ENCODE measurements around the gene NDUFB6.

The NDUFB6 gene

DNA sequence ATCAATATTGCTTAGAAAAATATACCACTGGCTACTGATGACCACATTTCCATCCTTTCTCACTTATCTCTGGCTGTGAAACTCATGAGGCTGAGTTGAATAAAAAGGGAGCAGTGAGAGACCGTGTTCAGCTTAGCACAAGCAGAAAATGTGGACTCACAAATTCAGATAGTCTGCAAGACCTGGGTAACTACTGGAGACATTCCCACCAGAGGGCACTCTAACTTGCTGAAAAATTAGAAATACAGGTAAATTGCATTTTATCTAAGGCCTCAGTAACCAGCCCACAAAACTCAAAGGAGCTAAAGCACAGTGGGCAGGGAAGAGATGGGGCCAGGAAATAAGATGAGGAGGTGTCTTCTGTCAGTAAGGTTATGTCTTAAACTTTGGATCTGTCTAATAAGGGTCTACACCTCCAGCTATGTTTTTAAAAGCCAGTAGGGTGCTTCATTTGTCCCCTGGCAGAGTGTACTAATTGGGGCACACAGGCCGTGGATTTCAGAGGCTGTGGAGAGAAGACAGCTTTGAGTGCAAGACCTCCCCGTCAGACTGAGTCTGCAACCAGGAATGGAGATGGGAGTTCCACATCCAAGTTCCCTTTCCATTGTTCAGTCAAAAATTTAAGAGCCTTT is 8.7 kb upstream of the NDUFB6 start:
- peaks cover 7% of the 10 kb centered on the region for H3K27me3 ChIP-seq (ENCODE audit: insufficient read depth, poor library complexity, severe bottlenecking)

DNA sequence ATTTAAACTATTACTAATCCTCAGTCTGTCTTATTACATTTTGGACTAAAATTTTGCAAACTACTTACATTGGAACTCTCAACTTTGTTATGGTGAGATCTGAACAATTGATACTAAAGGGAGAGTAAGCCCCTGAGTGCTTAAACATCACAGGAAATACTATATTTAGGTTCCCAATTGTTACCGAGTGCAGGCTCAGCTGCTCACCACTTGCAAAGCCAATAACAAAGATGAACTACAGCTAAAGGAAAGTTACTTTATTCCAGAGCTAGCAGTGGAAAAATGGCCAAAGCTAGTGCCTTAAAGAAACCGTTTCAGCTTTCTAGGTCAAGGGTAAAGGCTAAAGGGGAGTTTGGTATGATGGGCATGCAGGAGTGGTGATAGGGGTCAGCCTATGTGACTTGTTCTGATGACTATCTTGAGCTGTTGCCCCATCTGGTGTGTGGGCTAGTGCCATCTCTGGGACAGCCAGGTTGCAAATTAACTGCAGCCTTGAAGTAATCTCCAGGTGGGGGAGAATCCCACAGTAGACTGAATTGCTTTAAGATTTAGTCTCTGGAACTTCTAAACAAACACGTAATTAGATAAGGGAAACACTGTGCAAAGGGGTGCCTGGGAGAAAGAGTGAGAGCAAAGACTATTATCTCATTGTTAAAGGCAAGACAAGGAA is 7.8 kb upstream of the NDUFB6 start:
- H3K27me3 ChIP-seq (ENCODE audit: insufficient read depth, poor library complexity, severe bottlenecking), result peaks cover 7% of the 10 kb centered on the region
- no peak overlapping the region for H3K4me3 ChIP-seq (replicated peaks; ENCODE audit: insufficient read depth, low read length)
- TF ChIP-seq, protein P1, sequence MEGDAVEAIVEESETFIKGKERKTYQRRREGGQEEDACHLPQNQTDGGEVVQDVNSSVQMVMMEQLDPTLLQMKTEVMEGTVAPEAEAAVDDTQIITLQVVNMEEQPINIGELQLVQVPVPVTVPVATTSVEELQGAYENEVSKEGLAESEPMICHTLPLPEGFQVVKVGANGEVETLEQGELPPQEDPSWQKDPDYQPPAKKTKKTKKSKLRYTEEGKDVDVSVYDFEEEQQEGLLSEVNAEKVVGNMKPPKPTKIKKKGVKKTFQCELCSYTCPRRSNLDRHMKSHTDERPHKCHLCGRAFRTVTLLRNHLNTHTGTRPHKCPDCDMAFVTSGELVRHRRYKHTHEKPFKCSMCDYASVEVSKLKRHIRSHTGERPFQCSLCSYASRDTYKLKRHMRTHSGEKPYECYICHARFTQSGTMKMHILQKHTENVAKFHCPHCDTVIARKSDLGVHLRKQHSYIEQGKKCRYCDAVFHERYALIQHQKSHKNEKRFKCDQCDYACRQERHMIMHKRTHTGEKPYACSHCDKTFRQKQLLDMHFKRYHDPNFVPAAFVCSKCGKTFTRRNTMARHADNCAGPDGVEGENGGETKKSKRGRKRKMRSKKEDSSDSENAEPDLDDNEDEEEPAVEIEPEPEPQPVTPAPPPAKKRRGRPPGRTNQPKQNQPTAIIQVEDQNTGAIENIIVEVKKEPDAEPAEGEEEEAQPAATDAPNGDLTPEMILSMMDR (IDR thresholded peaks at IDR 0.05; ENCODE audit: insufficient read depth, low read length), result no peak
- TF ChIP-seq POLR2AphosphoS5 (IDR thresholded peaks at IDR 0.05; ENCODE audit: low read depth), result no peak
- TF ChIP-seq SPI1 (IDR thresholded peaks at IDR 0.05; ENCODE audit: borderline replicate concordance, low read depth), result no peak
- TF ChIP-seq GABPA (IDR thresholded peaks at IDR 0.05; ENCODE audit: low read depth), result no peak
- TF ChIP-seq, protein P2, sequence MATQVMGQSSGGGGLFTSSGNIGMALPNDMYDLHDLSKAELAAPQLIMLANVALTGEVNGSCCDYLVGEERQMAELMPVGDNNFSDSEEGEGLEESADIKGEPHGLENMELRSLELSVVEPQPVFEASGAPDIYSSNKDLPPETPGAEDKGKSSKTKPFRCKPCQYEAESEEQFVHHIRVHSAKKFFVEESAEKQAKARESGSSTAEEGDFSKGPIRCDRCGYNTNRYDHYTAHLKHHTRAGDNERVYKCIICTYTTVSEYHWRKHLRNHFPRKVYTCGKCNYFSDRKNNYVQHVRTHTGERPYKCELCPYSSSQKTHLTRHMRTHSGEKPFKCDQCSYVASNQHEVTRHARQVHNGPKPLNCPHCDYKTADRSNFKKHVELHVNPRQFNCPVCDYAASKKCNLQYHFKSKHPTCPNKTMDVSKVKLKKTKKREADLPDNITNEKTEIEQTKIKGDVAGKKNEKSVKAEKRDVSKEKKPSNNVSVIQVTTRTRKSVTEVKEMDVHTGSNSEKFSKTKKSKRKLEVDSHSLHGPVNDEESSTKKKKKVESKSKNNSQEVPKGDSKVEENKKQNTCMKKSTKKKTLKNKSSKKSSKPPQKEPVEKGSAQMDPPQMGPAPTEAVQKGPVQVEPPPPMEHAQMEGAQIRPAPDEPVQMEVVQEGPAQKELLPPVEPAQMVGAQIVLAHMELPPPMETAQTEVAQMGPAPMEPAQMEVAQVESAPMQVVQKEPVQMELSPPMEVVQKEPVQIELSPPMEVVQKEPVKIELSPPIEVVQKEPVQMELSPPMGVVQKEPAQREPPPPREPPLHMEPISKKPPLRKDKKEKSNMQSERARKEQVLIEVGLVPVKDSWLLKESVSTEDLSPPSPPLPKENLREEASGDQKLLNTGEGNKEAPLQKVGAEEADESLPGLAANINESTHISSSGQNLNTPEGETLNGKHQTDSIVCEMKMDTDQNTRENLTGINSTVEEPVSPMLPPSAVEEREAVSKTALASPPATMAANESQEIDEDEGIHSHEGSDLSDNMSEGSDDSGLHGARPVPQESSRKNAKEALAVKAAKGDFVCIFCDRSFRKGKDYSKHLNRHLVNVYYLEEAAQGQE (IDR thresholded peaks at IDR 0.05; ENCODE audit: insufficient replicate concordance, low read depth), result no peak
- DNase-seq (ENCODE audit: low read depth in 1 of 2, low spot score in 1 of 2), result no peak
- no peak overlapping the region for H3K27ac ChIP-seq (replicated peaks)

More for the DNA sequence above, 8.7 kb upstream of the NDUFB6 start:
- H3K4me3 ChIP-seq (replicated peaks; ENCODE audit: insufficient read depth, low read length), result no peak overlapping the region
- TF ChIP-seq, protein P1 (IDR thresholded peaks at IDR 0.05; ENCODE audit: insufficient read depth, low read length), result peak; percentile 18
- no peak for TF ChIP-seq POLR2AphosphoS5 (IDR thresholded peaks at IDR 0.05; ENCODE audit: low read depth)
- DNase-seq (ENCODE audit: low read depth in 1 of 2, low spot score in 1 of 2), result peak in 1 of 2 experiments; percentile 45
- no peak overlapping the region for H3K27ac ChIP-seq (replicated peaks)

DNA sequence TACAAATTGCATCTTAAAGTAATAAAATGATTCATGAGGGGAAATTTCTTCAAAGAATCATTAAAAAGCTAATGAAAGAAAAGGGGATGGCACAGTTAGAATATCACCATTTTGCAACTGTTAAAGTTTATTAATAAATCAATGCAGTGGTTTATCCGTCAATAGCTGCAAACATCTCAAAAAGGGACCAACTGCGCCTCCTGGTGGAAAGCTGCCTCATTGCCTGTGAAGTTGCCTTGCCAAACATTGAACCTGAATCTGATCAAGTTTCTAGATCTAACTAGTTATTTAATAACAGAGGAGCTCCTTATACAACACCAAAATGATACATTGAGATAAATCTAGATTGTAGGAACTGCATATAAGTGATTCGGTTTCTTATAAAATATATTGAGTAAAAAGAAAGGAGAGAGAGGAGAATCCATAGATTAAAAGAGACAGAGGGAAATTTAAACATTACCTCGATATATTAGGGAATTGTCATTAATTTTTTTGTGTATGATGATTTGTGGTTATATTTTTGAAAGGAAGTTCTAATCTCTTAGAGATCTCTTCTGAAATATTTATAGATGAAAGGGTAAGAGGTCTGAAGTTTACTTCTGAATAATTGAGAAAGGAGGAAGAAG is 6.9 kb upstream of the NDUFB6 start:
- H3K27me3 ChIP-seq (ENCODE audit: insufficient read depth, poor library complexity, severe bottlenecking), result peaks cover 7% of the 10 kb centered on the region
- peak in 1 of 2 experiments; percentile 56 for DNase-seq (ENCODE audit: low read depth in 1 of 2, low spot score in 1 of 2)
- no peak overlapping the region for H3K4me3 ChIP-seq (replicated peaks; ENCODE audit: insufficient read depth, low read length)

More for the DNA sequence above, 6.9 kb upstream of the NDUFB6 start:
- H3K27ac ChIP-seq (replicated peaks), result no peak overlapping the region
- TF ChIP-seq POLR2AphosphoS5 (IDR thresholded peaks at IDR 0.05; ENCODE audit: low read depth), result no peak
- no peak for TF ChIP-seq SPI1 (IDR thresholded peaks at IDR 0.05; ENCODE audit: borderline replicate concordance, low read depth)
- no peak for TF ChIP-seq GABPA (IDR thresholded peaks at IDR 0.05; ENCODE audit: low read depth)
- TF ChIP-seq, protein P1 (IDR thresholded peaks at IDR 0.05; ENCODE audit: insufficient read depth, low read length), result peak; percentile 92
- TF ChIP-seq, protein P2 (IDR thresholded peaks at IDR 0.05; ENCODE audit: insufficient replicate concordance, low read depth), result no peak

Data from HL-60 (cell line).